ENCODE measurements around the gene EVC.
"Not testable (repeated sequence)": the region's sequence is repeated elsewhere in the genome, so short reads cannot be mapped to it uniquely, and the experiment has no call there.

EVC gene

GRCh38 chr4:5854929-5855328, 143.9 kb downstream of the EVC start:
- no peak for DNase-seq

GRCh38 chr4:5856362-5856761, 145.4 kb downstream of the EVC start:
- DNase-seq: not testable (repeated sequence)

DNA sequence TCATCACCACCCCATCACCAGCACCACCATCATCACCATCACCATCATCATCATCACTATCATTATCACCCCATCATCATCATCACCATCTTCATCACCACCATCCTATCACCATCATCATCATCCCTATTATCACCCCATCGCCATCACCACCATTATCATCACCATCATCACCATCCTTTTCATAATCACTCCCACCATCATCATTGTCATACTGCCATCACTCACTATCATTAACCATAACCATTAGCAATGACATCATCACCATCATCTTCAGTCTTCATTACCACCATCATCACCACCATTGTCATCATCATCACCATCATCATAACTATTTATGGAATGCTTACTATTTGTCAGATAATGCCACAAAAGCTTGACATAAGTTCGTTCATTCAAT, 146.2 kb downstream of the EVC start:
- no peak for DNase-seq

DNA sequence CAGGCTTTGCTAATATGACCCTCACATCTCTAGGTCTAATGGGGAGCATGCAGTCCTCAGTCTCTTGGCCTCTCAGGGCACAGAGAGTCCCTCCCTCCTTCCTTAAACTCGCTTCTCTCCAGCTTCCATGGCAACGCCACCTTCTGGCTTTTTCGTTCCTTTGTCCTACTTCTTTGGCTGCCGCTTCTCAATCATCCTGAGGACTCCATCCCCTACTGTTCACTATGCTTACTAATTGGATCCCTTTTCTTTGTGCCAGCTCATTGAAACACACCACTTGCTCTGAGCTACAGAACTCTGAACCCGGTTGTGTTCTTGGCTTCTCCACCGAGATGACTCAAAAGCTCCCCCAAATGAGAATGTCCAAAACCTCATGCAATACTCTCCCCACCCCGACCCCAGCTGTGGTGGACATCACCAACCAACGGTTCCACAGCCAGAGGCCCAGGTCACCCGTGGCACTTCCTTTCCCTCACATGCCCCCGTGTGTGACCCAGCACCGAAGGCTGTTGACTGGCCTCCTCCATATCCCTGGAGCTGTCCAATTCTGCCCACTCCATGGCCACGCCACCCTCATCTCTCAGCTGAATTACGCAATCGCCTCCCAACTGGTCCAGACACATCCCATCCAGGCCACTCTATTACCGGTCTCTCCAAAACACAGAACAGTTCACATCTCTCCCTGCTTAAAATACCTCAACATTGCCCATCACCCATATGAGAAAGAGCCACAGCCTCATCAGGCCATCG, 147.2 kb downstream of the EVC start:
- no peak for DNase-seq

GRCh38 chr4:5863461-5864113, 152.6 kb downstream of the EVC start:
- DNase-seq: no peak

Measured in NCI-H1694 (cell line).